Measurements from ENCODE around the gene CDS2.

Gene CDS2

GRCh38 chr20:5181958-5182357 is 55.1 kb downstream of the CDS2 start:
- no peak for DNase-seq (ENCODE audit: low read depth)

GRCh38 chr20:5182615-5183254 is 55.9 kb downstream of the CDS2 start:
- no peak for DNase-seq (ENCODE audit: low read depth)

- no peak for DNase-seq (ENCODE audit: low read depth)
These were observed 57.1 kb downstream of the CDS2 start for GRCh38 chr20:5183731-5184474.

- no peak for DNase-seq (ENCODE audit: low read depth)
These were observed 57.9 kb downstream of the CDS2 start for GRCh38 chr20:5184684-5185083.

GRCh38 chr20:5187122-5187521 is 60.3 kb downstream of the CDS2 start:
- DNase-seq (ENCODE audit: low read depth): no peak

- no peak for DNase-seq (ENCODE audit: low read depth)
These were observed 61.9 kb downstream of the CDS2 start for GRCh38 chr20:5188736-5189135.

- DNase-seq (ENCODE audit: low read depth): no peak
These were observed 63.1 kb downstream of the CDS2 start for GRCh38 chr20:5189917-5190316.

GRCh38 chr20:5190444-5190843 is 63.6 kb downstream of the CDS2 start:
- DNase-seq (ENCODE audit: low read depth): no peak

GRCh38 chr20:5191829-5192569 is 65.2 kb downstream of the CDS2 start:
- peak; percentile 68 for DNase-seq (ENCODE audit: low read depth)

- no peak for DNase-seq (ENCODE audit: low read depth)
These were observed 66.0 kb downstream of the CDS2 start for GRCh38 chr20:5192570-5193431.

GRCh38 chr20:5195655-5196054 is 68.8 kb downstream of the CDS2 start:
- no peak for DNase-seq (ENCODE audit: low read depth)

- DNase-seq (ENCODE audit: low read depth): no peak
These were observed 69.3 kb downstream of the CDS2 start for GRCh38 chr20:5196149-5196548.

- no peak for DNase-seq (ENCODE audit: low read depth)
These were observed 70.5 kb downstream of the CDS2 start for GRCh38 chr20:5197270-5197827.

GRCh38 chr20:5197847-5198650 is 71.2 kb downstream of the CDS2 start:
- no peak for DNase-seq (ENCODE audit: low read depth)

GRCh38 chr20:5198651-5198924 is 71.8 kb downstream of the CDS2 start:
- DNase-seq (ENCODE audit: low read depth): no peak

GRCh38 chr20:5203380-5203779 is 76.6 kb downstream of the CDS2 start:
- no peak for DNase-seq (ENCODE audit: low read depth)

- DNase-seq (ENCODE audit: low read depth): peak; percentile 64
These were observed 78.8 kb downstream of the CDS2 start for GRCh38 chr20:5205348-5206210.

- no peak for DNase-seq (ENCODE audit: low read depth)
These were observed 80.3 kb downstream of the CDS2 start for GRCh38 chr20:5207138-5207537.

- no peak for DNase-seq (ENCODE audit: low read depth)
These were observed 85.3 kb downstream of the CDS2 start for GRCh38 chr20:5211803-5212714.

Measured in CMK (cell line).